GM12878 (cell line): ENCODE measurements around the gene PRDM2. TPM values are rescaled to one million over a fixed set of nuclear protein-coding genes. Genes with fewer than 3 reads are reported as not detected.

ENCODE experiments used
- ATAC-seq: fragments of 200-7000 bp; cut with Tn5 transposase; 3 replicates; pipeline ENCODE4 v1.9.1; 2020; ENCODE audit warnings: mild to moderate bottlenecking, moderate library complexity
- BruUV-seq: library from RNA; stranded (reverse); fragments of 400-500 nt; replicated peaks from 2 replicates; lab custom pipeline; 2021; lab: Mats Ljungman, UMichigan
- CTCF ChIA-PET: fragments of 300-600 bp; sonication (Branson Sonifier 250); formaldehyde crosslinking; extraction: SDS; loops from one replicate; lab custom pipeline; 2021; ENCODE audit warnings: inconsistent platforms; lab: Yijun Ruan, JAX
- POLR2A ChIA-PET: fragments of 350-600 bp; formaldehyde crosslinking; extraction: SDS; loops from one replicate; lab custom pipeline; 2021; ENCODE audit warnings: inconsistent platforms; lab: Charles Lee
- RAD21 ChIA-PET: fragments of 300-600 bp; sonication (Branson Sonifier 250); formaldehyde crosslinking; loops from one replicate; lab custom pipeline; 2023; ENCODE audit warnings: antibody characterized with exemption; ENCODE audit not compliant: unreplicated experiment; lab: Charles Lee
- SMC1A ChIA-PET: fragments of 300-600 bp; sonication (Branson Sonifier 250); formaldehyde crosslinking; loops from one replicate; lab custom pipeline; 2023; ENCODE audit not compliant: unreplicated experiment, uncharacterized antibody; lab: Charles Lee
- DNase-seq: peaks from one replicate; pipeline ENCODE4 v3.0.0-alpha.2; 2011; ENCODE audit warnings: low read depth, low spot score
- FAIRE-seq: peaks from 3 replicates; lab custom pipeline; 2011; peaks lifted over from hg19 to GRCh38; lab: Jason Lieb, UNC
- H2AFZ ChIP-seq: 2 replicates; pipeline ENCODE4 v1.6.0; 2011; ENCODE audit warnings: low read depth, low read length, control low read depth; ENCODE audit not compliant: control insufficient read depth
- H3K27ac ChIP-seq: 2 replicates; pipeline ENCODE4 v1.5.1; 2011; ENCODE audit warnings: control low read depth; ENCODE audit not compliant: control insufficient read depth, insufficient read depth
- H3K27me3 ChIP-seq, 2 experiments: replicated peaks in 1 of 2; 2 replicates each; pipeline versions ENCODE4 v1.6.0 to v1.6.1; 2011; ENCODE audit warnings: low read length in 1 of 2; ENCODE audit not compliant: control insufficient read depth in 2 of 2, insufficient read depth in 2 of 2
- H3K36me3 ChIP-seq, 2 experiments: 2 replicates each; pipeline ENCODE4 v1.5.1; 2011; ENCODE audit warnings: low read length in 1 of 2; ENCODE audit not compliant: control insufficient read depth in 2 of 2, insufficient read depth in 2 of 2
- H3K4me1 ChIP-seq: 2 replicates; pipeline ENCODE4 v1.6.1; 2011; ENCODE audit warnings: mild to moderate bottlenecking, low read length, moderate library complexity, mixed read lengths; ENCODE audit not compliant: control insufficient read depth, insufficient read depth
- H3K4me2 ChIP-seq: 2 replicates; pipeline ENCODE4 v1.6.0; 2011; ENCODE audit warnings: control low read depth; ENCODE audit not compliant: control insufficient read depth, insufficient read depth
- H3K4me3 ChIP-seq: fragments of 200-600 bp; sonication (generic); 2 replicates; pipeline ENCODE4 v1.5.1; 2016
- H3K79me2 ChIP-seq: 2 replicates; pipeline ENCODE4 v1.6.0; 2011; ENCODE audit warnings: low read length; ENCODE audit not compliant: control insufficient read depth, insufficient read depth
- H3K9ac ChIP-seq: 2 replicates; pipeline ENCODE4 v1.8.0; 2011; ENCODE audit warnings: low read length, control low read depth, mixed read lengths; ENCODE audit not compliant: control insufficient read depth, insufficient read depth
- H3K9me3 ChIP-seq: replicated peaks from 3 replicates; pipeline ENCODE4 v1.5.1; 2011; ENCODE audit warnings: mild to moderate bottlenecking, low read length; ENCODE audit not compliant: control insufficient read depth, insufficient read depth
- H4K20me1 ChIP-seq: 2 replicates; pipeline ENCODE4 v1.6.0; 2011; ENCODE audit not compliant: control insufficient read depth, insufficient read depth
- ATF2 ChIP-seq: IDR thresholded peaks from 2 replicates; pipeline ENCODE4 v1.6.1; 2012; ENCODE audit warnings: low read length, inconsistent platforms
- BCL11A ChIP-seq: IDR thresholded peaks from 2 replicates; pipeline ENCODE4 v1.6.1; 2011; ENCODE audit warnings: low read depth, low read length
- BCL3 ChIP-seq: IDR thresholded peaks from 2 replicates; pipeline ENCODE4 v1.6.1; 2011; ENCODE audit warnings: borderline replicate concordance, low read depth, mild to moderate bottlenecking, moderate library complexity, low read length; ENCODE audit not compliant: insufficient read depth, poor library complexity, severe bottlenecking
- CEBPB ChIP-seq, 2 experiments: fragments of 150-350 bp in 1 of 2; IDR thresholded peaks; 2 replicates each; pipeline ENCODE4 v1.6.1; 2012 to 2014; ENCODE audit warnings: low read depth in 2 of 2, low read length in 2 of 2, borderline replicate concordance in 1 of 2, inconsistent platforms in 1 of 2
- EED ChIP-seq: sonication (generic); IDR thresholded peaks from 2 replicates; pipeline ENCODE4 v1.6.1; 2016; ENCODE audit warnings: antibody characterized with exemption, low read depth
- EP300 ChIP-seq, 2 experiments: fragments of 150-350 bp in 1 of 2; IDR thresholded peaks; 2 replicates each; pipeline ENCODE4 v1.6.1; 2011 to 2012; ENCODE audit warnings: low read depth in 2 of 2, low read length in 2 of 2, borderline replicate concordance in 1 of 2, improper control_type of control experiment in 1 of 2, inconsistent platforms in 1 of 2; ENCODE audit not compliant: control insufficient read depth in 1 of 2
- MEF2B ChIP-seq: fragments of 450-650 bp; IDR thresholded peaks from 2 replicates; pipeline ENCODE4 v1.6.1; 2018; ENCODE audit warnings: mild to moderate bottlenecking, moderate library complexity; ENCODE audit not compliant: partially characterized antibody, poor library complexity, severe bottlenecking
- MYB ChIP-seq: fragments of 150-350 bp; IDR thresholded peaks from 2 replicates; pipeline ENCODE4 v1.6.1; 2014; ENCODE audit warnings: mild to moderate bottlenecking, low read depth, low read length, borderline replicate concordance
- RUNX3 ChIP-seq: IDR thresholded peaks from 2 replicates; pipeline ENCODE4 v1.6.1; 2012; ENCODE audit warnings: low read length, inconsistent platforms
- TCF12 ChIP-seq: IDR thresholded peaks from 2 replicates; pipeline ENCODE4 v1.6.1; 2011; ENCODE audit warnings: low read depth, mild to moderate bottlenecking, low read length
- ZBTB11 ChIP-seq: fragments of 450-650 bp; formaldehyde crosslinking; IDR thresholded peaks from 2 replicates; pipeline ENCODE4 v1.5.0; 2022; ENCODE audit warnings: mild to moderate bottlenecking, missing genetic modification characterization
- ZBTB33 ChIP-seq: fragments of 450-650 bp; IDR thresholded peaks from 2 replicates; pipeline ENCODE4 v1.6.1; 2017; ENCODE audit warnings: mild to moderate bottlenecking
- ZNF207 ChIP-seq: fragments of 450-650 bp; IDR thresholded peaks from 2 replicates; pipeline ENCODE4 v1.6.1; 2014; ENCODE audit warnings: antibody characterized with exemption, mild to moderate bottlenecking, borderline replicate concordance
- WGBS: methylation state at CpG from one replicate; pipeline ENCODE4 v1.1.6; 2016; ENCODE audit warnings: low lambda C conversion rate; ENCODE audit not compliant: insufficient replicate concordance, insufficient coverage; ENCODE audit errors: missing lambda C conversion rate; 5-methylcytosine and 5-hydroxymethylcytosine counted together
- in situ Hi-C: fragments of 300-500 bp; cut with MboI; formaldehyde crosslinking; loops from 9 replicates; pipeline ENCODE4 v1.14.3; 2018; ENCODE audit warnings: mixed read lengths
- intact Hi-C: fragments of 100-400 bp; cut with micrococcal nuclease; formaldehyde crosslinking; loops from one replicate; pipeline ENCODE4 v1.14.2; 2022; ENCODE audit not compliant: unreplicated experiment
- polyA plus RNA-seq, 11 experiments: library from polyadenylated mRNA; depleted of rRNA in 4 of 11; unstranded in 6 of 11; stranded (reverse) in 5 of 11; fragments of >200 nt; fragmentation: Nextera tagmentation in 4 of 11; fragmentation: Illumina TruSeq in 1 of 11; extraction: Ambion mirVana in 4 of 11; extraction: Trizol in 1 of 11; gene quantifications; 1 replicate in 1 of 11; 2 replicates in 10 of 11; pipeline versions ENCODE4 v1.2.1 to v1.2.3, GENCODE V29; 2011 to 2016; ENCODE audit warnings: inconsistent platforms in 2 of 11, missing spikeins in 2 of 11, low read depth in 1 of 11
- total RNA-seq, 4 experiments: library from RNA; depleted of rRNA in 3 of 4; stranded (reverse); fragments of >200 nt in 3 of 4; fragmentation: Illumina TruSeq in 1 of 4; extraction: Trizol in 1 of 4; gene quantifications; 2 replicates each; pipeline versions ENCODE4 v1.2.1 to v1.2.3, GENCODE V29; 2013 to 2021

Gene PRDM2
- total and polyA plus RNA-seq, 10 of the 15 experiments (the other 5 are each of a cell fraction or from before 2014, with no cell fraction given) = 8.4 to 45.1 (median 23.5) TPM

- DNase-seq = no peak
- ATAC-seq = no peak
- Histone ChIP-seq H3K4me3 (no peak overlapping the region), H3K36me3 (no peaks in the 10 kb centered on the region), H3K9me3 (no peaks in the 10 kb centered on the region), H3K9ac (no peak overlapping the region), H3K4me2 (no peak overlapping the region), H3K27ac (no peak overlapping the region), H2AFZ (no peak overlapping the region), H3K4me1 (peaks cover 14% of the 10 kb centered on the region), H3K27me3 (no peaks in the 10 kb centered on the region), H4K20me1 (no peaks in the 10 kb centered on the region; the same call in 1 of the 2 replicates), H3K79me2 (no peaks in the 10 kb centered on the region)
- intact Hi-C loops = no loop called here
- ChIA-PET SMC1A (no interaction called here), POLR2A (no interaction called here), RAD21 (interaction anchor here (1.1 kb wide), 1 partner anchor 106 kb away, joined by 3 read pairs; no protein-coding TSS in a partner anchor), CTCF (interaction anchor here (1.0 kb wide), 1 partner anchor 141 kb away, joined by 3 read pairs; no protein-coding TSS in a partner anchor)
- in situ Hi-C loops = loop anchor here (10.0 kb wide), 1 partner anchor 144 kb away; no protein-coding TSS in a partner anchor
- no peak for FAIRE-seq
- no TSS peak for BruUV-seq
- 45% methylated on average over 7 of the region's 7 CpGs for WGBS
- TF ChIP-seq MEF2B = peak; percentile 71
- no peak for TF ChIP-seq BCL11A
- no peak for TF ChIP-seq EP300 (IDR thresholded peaks at IDR 0.05; ENCODE audit: borderline replicate concordance in 1 of 2, control insufficient read depth in 1 of 2, low read depth in 2 of 2, low read length in 2 of 2)
- peak; percentile 83 for TF ChIP-seq BCL3
- peak; percentile 56 for TF ChIP-seq ATF2
- TF ChIP-seq RUNX3 = no peak; the same call in 1 of the 2 replicates
- no peak for TF ChIP-seq ZNF207
- 0 out of 2 replicates have a peak, but pooled peaks have one; percentile 44 for TF ChIP-seq TCF12
- TF ChIP-seq ZBTB33 = no peak
- TF ChIP-seq EED = 0 out of 2 replicates have a peak, but pooled peaks have one; percentile 16
- no peak for TF ChIP-seq ZBTB11 (CRISPR knock-in tag)
- no peak for TF ChIP-seq MYB
- no peak for TF ChIP-seq CEBPB (IDR thresholded peaks at IDR 0.05; ENCODE audit: borderline replicate concordance in 1 of 2, low read depth in 2 of 2, low read length in 2 of 2)
Measured at GRCh38 chr1:13808729-13809131, 108.7 kb downstream of the PRDM2 start.
